WTC11 (cell line): ENCODE data around the gene NR2C2AP.

ENCODE experiments used
- ESRRA ChIP-seq: sonication (generic); formaldehyde crosslinking; IDR thresholded peaks from 2 replicates; pipeline ENCODE4 v1.8.1; 2022; ENCODE audit warnings: mild to moderate bottlenecking, missing genetic modification reagents, borderline replicate concordance
- ETV6 ChIP-seq: sonication (generic); formaldehyde crosslinking; IDR thresholded peaks from 2 replicates; pipeline ENCODE4 v1.8.1; 2022; ENCODE audit warnings: mild to moderate bottlenecking, missing genetic modification reagents
- RORB ChIP-seq: fragments of 250-450 bp; sonication (Bioruptor Pico); IDR thresholded peaks from 2 replicates; pipeline ENCODE4 v1.9.0; 2021; ENCODE audit warnings: mild to moderate bottlenecking
- TEAD4 ChIP-seq: sonication (generic); formaldehyde crosslinking; IDR thresholded peaks from 2 replicates; pipeline ENCODE4 v1.8.0; 2022; ENCODE audit warnings: mild to moderate bottlenecking, missing genetic modification reagents
- TF ChIP-seq, protein P1 (sequence below): fragments of 200-600 bp; IDR thresholded peaks from 2 replicates; pipeline ENCODE4 v1.8.0; 2022; ENCODE audit warnings: antibody characterized with exemption
- TF ChIP-seq, protein P2 (sequence below): sonication (generic); formaldehyde crosslinking; conservative IDR thresholded peaks from 2 replicates; pipeline ENCODE4 v1.8.1; 2023; ENCODE audit warnings: mild to moderate bottlenecking, low read depth, missing genetic modification reagents, moderate library complexity
- TF ChIP-seq, protein P3 (sequence below): sonication (generic); formaldehyde crosslinking; IDR thresholded peaks from 2 replicates; pipeline ENCODE4 v1.8.0; 2022; ENCODE audit warnings: mild to moderate bottlenecking, missing genetic modification reagents
- TF ChIP-seq, protein P4 (sequence below): sonication (generic); formaldehyde crosslinking; IDR thresholded peaks from 2 replicates; pipeline ENCODE4 v1.8.0; 2022; ENCODE audit warnings: mild to moderate bottlenecking, missing genetic modification reagents

DNA sequence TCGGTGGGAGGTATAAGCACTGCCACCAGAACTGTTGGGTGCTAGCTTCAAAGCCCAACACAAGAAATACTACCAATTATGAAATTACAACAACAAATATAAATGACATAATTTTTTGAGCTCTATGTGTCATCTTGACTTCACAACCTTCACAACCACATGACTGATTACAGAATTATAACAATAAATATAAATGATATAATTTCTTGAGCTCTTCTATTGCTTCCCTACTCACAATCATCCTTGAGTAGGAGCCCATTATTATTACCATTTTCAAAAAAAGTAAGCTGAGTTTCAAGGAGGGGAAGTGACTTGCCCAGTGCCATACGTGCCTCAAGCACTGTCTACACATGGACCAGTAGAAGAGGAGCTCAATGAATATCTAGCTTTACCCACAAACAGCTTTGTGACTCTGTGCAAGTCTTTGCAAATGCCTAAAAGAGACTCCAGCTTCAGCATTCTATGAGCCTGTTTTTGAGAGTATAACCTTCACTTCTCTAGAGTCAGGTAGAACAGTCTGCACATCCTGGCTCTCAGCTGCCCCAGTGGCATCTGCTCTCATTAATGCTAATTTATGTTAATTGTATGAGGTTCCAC is 31.1 kb upstream of the NR2C2AP start:
- TF ChIP-seq, protein P1, sequence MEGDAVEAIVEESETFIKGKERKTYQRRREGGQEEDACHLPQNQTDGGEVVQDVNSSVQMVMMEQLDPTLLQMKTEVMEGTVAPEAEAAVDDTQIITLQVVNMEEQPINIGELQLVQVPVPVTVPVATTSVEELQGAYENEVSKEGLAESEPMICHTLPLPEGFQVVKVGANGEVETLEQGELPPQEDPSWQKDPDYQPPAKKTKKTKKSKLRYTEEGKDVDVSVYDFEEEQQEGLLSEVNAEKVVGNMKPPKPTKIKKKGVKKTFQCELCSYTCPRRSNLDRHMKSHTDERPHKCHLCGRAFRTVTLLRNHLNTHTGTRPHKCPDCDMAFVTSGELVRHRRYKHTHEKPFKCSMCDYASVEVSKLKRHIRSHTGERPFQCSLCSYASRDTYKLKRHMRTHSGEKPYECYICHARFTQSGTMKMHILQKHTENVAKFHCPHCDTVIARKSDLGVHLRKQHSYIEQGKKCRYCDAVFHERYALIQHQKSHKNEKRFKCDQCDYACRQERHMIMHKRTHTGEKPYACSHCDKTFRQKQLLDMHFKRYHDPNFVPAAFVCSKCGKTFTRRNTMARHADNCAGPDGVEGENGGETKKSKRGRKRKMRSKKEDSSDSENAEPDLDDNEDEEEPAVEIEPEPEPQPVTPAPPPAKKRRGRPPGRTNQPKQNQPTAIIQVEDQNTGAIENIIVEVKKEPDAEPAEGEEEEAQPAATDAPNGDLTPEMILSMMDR: no peak
- TF ChIP-seq RORB (no peak), ESRRA (CRISPR knock-in tag) (no peak), TEAD4 (no peak), ETV6 (CRISPR knock-in tag) (no peak)
- TF ChIP-seq, protein P2, sequence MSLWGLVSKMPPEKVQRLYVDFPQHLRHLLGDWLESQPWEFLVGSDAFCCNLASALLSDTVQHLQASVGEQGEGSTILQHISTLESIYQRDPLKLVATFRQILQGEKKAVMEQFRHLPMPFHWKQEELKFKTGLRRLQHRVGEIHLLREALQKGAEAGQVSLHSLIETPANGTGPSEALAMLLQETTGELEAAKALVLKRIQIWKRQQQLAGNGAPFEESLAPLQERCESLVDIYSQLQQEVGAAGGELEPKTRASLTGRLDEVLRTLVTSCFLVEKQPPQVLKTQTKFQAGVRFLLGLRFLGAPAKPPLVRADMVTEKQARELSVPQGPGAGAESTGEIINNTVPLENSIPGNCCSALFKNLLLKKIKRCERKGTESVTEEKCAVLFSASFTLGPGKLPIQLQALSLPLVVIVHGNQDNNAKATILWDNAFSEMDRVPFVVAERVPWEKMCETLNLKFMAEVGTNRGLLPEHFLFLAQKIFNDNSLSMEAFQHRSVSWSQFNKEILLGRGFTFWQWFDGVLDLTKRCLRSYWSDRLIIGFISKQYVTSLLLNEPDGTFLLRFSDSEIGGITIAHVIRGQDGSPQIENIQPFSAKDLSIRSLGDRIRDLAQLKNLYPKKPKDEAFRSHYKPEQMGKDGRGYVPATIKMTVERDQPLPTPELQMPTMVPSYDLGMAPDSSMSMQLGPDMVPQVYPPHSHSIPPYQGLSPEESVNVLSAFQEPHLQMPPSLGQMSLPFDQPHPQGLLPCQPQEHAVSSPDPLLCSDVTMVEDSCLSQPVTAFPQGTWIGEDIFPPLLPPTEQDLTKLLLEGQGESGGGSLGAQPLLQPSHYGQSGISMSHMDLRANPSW (CRISPR knock-in tag): no peak
- TF ChIP-seq, protein P3, sequence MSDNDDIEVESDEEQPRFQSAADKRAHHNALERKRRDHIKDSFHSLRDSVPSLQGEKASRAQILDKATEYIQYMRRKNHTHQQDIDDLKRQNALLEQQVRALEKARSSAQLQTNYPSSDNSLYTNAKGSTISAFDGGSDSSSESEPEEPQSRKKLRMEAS (CRISPR knock-in tag): no peak
- TF ChIP-seq, protein P4, sequence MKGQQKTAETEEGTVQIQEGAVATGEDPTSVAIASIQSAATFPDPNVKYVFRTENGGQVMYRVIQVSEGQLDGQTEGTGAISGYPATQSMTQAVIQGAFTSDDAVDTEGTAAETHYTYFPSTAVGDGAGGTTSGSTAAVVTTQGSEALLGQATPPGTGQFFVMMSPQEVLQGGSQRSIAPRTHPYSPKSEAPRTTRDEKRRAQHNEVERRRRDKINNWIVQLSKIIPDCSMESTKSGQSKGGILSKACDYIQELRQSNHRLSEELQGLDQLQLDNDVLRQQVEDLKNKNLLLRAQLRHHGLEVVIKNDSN (CRISPR knock-in tag): no peak
